8988T (cell line): Measurements from ENCODE around the gene CCDC47.
"Not testable (repeated sequence)": the region's sequence is repeated elsewhere in the genome, so short reads cannot be mapped to it uniquely, and the experiment has no call there.

Experiments
- DNase-seq: peaks from one replicate; pipeline ENCODE4 v3.0.0; 2011

The CCDC47 gene, protein sequence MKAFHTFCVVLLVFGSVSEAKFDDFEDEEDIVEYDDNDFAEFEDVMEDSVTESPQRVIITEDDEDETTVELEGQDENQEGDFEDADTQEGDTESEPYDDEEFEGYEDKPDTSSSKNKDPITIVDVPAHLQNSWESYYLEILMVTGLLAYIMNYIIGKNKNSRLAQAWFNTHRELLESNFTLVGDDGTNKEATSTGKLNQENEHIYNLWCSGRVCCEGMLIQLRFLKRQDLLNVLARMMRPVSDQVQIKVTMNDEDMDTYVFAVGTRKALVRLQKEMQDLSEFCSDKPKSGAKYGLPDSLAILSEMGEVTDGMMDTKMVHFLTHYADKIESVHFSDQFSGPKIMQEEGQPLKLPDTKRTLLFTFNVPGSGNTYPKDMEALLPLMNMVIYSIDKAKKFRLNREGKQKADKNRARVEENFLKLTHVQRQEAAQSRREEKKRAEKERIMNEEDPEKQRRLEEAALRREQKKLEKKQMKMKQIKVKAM

DNA sequence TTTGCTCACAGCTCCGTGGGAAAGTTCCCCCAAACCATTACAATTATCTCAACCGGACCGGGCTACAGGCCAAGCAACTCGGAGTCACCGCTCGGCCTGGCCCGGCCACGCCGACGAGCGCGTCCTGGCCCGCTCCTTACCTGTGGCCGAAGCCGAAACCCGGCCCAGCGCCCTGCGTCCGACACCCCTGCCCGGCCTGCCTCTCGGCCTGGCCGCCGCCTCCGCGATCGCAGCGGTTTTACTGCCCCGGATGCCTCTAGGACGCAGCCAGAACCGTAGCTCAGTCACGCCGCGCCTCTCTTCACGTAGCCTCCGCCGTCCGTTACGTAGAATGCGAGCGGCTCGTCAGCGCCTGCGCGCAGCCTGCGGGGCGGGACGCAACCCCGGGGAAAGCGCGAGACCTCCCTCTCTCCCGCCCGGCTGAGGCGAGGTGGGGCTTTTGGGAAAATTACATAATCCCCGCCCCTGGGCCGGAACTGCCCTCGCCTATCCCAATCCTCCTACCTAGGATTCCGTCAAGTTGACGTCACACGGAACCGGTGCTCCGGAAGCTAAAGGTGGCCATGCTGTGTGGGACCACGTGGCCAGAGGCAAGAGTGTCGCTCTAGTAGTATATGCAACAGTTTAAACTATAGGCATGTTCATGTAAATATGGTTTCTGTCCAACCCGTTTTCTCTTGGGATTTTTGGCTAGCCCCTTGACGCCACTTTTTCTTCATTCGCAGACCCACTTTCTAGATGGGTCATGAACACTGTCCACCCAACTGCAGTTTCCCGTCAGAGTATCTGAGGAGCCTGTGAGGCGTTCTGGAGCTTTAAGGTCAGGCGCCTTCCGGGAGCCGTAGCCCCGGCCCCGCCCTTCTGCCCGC lies at the start of gene CCDC47:
TSS of gene CCDC47 (minus strand) at position 326 of the 869 bp plus-strand sequence. CDS start 7,422 bp downstream, outside the sequence.
- DNase-seq: peak; percentile 75

DNA sequence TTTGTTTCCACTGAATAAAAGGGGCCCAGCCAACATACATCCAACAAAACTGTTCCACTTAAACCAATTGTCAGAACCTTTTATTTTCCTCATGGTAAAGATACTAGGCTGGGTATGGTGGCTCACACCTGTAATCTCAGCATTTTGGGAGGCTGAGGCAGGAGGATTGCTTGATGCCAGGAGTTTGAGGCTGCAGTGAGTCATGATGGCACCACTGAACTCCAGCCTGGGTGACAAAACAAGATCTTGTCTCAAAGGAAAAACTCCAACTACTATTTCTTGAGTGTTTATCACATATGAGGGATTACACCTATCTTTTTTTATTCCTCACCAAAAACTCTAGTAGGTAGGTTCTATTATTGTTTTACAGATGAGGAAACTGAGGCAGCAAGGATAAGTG lies 49.1 kb upstream of the CCDC47 start:
- DNase-seq: no peak

DNA sequence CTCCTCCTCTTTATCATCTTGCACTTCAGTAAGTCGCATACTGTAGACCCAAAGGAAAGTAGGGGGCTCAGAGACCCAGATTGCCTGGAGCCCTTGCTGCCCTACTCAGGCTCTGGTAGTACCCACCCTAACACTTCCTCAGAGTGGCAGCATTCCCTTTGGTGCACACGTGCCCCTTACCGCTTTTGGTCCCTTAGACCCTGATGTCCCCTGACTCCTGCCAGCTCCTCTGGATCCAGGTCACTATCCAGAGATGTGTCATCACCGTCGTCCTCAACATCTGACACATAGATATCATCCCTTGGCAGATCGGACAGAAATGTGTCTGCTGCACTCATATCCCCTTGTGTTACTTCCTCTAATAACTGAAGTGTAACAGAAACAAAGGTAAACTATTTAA lies 48.4 kb upstream of the CCDC47 start:
- DNase-seq: no peak

DNA sequence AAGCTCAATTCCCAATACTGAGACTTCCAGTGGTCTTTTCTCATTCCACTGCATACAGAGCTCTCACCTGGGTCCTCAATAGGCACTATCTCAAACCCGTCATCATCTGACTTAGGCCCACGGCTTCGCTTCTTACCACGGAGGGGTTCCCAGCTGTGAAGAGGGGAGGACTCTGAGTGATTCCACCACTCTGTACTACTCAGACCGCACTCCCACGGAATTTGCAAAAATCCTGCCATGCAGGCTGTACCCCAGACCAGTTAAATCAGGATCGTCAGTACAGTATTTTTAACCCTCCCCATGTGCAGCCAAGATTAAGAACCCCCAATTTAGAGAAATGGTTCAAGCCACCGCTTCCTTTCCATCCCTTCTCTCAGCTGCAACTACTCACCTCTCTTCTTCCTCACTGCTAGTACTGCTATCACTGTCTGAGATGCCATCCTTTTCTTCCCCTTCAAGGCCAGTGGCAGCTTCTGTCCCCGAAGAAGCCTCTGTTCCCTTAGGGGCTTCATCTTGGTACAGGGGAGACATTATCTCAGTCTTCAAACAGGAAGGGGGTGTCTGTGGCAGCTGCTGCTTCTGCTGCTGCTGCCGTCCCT lies 47.7 kb upstream of the CCDC47 start:
- no peak for DNase-seq

DNA sequence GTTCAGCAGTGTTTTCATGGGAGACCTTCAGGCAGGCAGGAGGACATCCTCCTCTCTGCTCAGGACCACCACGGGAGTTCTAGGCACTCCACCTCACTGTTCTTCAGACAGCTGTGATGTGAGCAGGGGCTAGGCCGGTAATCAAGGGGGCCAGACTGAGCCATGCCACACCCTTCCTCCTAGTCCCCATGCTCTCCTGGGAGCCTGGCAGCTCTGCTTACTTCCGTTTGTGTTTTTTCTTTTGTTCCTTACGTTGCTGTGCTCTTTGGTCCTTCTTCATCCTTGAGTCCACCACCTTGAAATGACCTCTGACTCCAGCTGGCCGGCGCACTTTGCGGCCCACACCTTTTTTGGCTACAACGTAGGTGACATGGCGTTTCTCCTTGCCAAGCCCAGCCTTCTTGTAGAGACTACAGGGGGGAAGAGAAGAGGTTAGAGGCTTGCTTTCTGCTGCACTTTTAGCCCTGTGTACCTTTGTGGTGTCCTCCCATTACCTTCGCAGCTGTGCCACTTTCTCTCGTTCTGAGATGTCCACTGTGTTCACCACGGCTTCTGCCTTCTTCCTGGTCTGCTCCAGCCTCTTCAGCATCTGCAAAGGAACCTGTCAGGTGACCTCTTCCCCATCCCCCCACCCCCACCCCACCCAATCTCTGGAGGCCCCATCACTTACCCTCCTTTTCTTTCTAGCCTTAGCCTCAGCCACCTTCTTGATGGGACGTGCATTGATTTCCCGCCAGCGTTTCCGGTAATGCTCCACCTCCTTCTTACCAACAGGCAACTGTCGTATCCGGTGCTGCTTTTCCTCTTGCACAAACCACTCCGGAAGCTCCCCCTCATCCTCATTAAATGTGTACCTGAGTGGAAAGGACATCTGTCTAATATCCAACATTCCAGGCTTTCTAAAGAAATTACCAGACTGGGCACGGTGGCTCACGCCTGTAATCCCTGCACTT lies 46.5 kb upstream of the CCDC47 start:
- DNase-seq: no peak

DNA sequence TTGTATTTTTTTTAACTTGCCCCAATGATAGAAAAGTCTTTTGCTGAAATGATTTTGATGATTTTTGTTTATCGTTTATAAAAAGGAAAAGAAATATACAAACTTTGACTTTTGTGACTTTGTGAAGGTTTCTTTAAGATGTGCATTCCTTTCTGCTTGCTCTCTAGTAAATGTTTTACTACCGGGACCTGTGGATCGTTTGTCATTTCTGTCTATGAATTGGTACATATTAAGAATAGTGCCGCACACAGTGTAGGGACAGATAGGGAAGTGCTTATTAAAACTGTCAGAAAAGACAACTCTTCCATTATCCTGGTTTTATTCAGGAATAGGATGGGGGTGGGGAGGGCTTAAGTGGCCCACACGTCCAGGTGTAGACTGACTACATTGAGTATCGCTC lies 45.7 kb upstream of the CCDC47 start:
- no peak for DNase-seq

DNA sequence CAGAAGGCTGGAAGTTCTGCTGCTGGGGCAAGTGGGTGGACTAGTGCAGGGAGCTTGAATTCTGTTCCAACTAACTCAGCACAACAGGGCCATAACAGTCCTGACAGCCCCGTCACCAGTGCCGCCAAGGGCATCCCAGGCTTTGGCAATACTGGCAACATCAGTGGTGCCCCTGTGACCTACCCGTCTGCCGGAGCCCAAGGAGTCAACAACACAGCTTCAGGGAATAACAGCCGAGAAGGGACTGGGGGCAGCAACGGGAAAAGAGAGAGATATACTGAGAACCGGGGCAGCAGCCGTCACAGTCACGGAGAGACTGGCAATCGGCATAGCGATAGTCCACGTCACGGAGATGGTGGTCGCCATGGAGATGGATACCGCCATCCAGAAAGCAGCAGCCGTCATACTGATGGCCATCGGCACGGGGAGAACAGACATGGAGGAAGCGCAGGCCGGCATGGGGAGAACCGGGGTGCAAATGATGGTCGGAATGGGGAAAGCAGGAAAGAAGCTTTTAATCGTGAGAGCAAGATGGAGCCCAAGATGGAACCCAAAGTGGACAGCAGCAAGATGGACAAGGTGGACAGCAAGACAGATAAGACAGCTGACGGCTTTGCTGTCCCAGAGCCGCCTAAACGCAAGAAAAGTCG lies 44.5 kb upstream of the CCDC47 start:
- DNase-seq: no peak

DNA sequence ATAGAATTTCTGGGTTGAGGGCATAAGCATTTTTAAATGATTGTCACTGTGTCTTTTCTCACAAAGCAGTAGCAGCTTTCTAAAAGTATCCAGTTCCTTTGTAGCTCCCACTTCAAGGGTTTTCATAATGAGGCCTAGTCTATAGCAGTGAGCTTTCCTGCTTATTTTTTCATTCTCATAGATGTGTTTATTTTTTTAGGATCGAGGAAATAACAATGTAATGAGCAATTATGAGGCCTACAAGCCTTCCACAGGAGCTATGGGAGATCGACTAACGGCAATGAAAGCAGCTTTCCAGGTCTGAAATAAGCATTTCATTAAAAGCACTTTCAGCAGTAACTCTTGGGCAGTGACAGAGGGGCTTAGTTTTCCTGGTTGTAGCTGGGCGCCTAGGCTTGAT lies 43.3 kb upstream of the CCDC47 start:
- DNase-seq: no peak

DNA sequence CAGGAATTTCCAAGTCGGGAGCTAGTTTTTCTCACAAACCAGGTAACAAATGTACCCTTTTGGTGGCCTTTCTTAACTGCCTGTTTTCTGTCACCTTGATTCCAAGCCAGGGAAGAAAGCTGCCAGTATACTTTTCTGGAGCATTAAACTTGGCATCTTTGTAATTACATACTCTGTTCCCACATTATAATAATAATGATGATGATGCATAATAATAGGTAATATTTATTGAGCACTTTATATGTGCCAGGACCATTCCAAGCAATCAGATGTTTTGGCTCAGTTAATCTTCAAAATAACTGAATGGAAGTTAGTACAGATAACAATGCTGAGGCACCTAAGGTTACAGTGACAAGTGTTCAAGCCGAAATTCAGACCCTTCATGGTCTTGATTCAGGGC lies 42.7 kb upstream of the CCDC47 start:
- no peak for DNase-seq

DNA sequence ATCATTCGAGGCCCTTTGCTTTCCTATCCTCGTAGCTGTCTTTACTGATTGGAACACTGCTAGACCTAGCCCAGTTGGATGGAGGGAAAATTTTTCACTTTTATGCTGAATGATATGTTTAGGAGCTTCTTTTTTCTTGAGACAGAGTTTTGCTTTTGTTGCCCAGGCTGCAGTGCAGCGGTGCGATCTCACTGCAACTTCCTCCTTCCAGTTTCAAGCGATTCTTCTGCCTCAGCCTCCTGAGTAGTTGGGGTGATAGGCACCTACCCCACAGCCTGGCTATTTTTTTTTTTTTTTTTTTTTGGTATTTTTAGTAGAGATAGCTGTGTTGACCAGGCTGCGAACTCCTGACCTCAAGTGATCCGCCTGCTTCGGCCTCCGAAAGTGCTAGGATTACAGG lies 36.6 kb upstream of the CCDC47 start:
- no peak for DNase-seq

DNA sequence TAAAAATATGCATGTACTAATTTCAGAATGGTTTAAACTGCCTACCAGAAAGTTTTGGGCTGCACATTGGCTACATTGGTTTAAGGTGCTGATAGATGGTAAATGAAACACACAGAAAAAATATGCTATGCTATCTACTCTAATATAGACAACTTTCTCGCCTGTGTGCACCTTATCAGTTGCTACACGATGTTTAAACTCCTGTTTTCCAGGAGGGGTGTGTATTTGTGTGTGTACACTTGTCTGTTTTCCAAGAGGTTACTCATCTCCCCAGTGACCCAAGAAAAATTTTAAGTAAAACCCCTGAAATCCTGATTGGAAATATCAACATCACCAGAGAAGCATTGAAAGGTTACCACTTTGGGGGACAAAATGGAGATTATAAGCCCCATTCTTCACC lies 32.2 kb upstream of the CCDC47 start:
- DNase-seq: no peak

DNA sequence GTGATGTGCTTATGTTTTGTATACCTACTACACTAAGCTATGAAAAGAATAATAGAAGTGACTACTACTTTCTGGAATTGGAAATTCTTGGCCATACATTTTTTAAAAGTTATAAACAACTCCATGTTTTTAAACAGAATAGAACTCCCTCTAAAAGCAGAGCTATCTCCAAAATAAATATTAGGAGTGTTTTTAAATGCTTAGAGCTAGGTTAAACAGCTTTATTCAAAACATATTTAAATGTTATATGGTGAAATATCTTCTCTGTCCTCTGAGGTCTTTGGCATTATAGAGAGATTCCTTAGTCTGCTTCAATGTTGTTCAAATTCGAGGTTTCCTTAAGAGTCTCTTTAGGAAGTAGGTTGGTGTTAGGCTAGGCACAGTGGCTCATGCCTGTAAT lies 30.9 kb upstream of the CCDC47 start:
- DNase-seq: no peak

DNA sequence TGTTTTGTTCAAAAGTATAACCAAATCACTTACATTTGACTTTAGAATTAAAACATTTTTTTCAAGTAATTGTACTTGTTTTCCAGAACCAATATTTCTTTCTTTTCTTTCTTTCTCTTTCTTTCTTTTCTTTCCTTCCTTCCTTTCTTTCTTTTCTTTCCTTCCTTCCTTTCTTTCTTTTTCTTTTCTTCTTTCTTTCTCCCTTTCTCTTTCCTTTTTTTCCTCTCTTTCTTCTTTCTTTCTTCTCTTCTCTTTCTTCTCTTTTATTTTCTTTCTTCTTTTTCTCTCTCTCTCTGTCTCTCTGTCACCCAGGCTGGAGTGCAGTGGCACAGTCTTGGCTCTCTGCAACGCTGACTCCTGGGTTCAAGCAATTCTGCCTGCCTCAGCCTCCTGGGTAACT lies 27.4 kb upstream of the CCDC47 start:
- DNase-seq: no peak

DNA sequence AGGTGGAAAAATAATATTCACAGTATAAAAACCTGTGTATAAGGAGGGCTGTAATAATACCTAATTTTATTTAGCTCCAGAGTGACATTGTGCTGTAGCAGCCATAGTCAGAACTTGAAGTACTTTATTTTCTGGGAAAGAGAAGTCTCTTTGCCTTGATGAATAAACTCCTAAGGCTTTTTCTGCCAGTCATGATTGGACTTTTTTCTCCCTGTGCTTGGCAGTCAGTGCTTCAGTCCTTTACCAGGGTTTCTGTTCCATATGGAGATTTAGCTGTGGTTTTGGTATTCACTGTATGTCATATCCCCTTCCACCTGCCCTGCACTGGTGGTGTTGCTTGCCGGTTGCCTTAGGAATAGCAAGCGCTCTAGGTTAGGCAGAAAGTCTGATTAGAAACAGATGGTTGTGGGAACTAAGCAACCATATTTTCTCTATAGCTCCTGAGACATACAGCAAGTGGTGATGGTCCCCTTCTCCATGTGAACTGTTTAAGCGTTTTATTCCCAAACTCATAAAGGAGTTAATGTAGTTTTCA lies 25.2 kb upstream of the CCDC47 start:
- DNase-seq: no peak

DNA sequence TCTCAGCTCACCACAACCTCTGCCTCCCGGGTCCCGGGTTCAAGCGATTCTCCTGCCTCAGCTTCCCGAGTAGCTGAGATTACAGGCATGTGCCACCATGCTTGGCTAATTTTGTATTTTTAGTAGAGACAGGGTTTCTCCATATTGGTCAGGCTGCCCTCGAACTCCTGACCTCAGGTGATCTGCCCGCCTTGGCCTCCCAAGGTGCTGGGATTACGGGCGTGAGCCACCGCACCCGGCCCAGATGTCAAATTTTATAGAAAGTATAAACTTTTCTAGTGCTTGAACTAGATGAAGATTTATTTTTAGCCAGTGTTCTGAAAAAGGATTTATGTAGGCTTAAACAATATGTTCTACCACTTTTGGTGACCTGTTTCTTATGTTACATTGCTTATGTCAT lies 23.0 kb upstream of the CCDC47 start:
- not testable (repeated sequence) for DNase-seq

DNA sequence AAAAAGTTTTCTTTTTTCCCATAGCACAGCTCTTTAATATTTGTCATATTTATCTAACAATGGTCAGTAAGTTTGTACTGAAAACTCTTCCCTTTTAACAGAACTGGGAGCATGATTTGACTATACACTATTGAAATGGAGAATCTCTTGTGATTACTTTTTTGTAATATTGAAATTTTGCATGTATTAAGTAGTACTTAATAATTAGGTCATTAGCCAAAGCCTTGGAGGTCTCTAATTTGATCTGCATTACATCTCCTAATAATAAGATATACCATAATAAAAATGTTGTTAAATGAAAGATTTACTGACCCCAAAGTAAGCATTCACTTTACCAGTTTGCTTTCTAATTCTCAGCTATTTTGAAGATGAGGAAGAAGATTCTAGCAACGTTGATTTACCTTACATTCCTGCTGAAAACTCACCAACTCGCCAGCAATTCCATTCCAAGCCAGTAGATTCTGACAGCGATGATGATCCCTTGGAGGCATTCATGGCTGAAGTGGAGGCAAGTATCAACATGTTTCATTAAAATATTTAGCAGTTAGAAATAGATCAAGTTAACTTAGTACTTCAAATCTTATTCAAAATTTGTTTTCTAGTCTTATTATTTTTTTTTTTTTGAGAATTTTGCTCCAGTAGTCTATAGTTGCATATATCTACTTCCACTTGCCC lies 18.8 kb upstream of the CCDC47 start:
- DNase-seq: no peak

DNA sequence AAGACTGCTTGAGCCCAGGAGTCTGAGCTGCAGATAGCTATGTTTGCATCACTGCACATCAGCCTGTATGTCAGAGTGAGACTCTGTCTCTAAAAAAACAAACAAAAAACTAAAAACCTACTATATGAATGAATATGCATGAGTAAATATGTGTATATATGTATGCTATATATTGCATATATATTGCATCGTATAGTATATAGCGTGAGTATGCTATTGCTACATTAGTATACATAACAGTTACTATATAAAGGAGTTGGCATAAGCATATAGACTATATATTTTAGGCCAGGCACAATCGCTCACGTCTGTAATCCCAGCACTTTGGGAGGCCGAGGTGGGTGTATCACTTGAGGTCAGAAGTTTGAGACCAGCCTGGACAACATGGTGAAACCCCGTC lies 16.7 kb upstream of the CCDC47 start:
- DNase-seq: no peak

DNA sequence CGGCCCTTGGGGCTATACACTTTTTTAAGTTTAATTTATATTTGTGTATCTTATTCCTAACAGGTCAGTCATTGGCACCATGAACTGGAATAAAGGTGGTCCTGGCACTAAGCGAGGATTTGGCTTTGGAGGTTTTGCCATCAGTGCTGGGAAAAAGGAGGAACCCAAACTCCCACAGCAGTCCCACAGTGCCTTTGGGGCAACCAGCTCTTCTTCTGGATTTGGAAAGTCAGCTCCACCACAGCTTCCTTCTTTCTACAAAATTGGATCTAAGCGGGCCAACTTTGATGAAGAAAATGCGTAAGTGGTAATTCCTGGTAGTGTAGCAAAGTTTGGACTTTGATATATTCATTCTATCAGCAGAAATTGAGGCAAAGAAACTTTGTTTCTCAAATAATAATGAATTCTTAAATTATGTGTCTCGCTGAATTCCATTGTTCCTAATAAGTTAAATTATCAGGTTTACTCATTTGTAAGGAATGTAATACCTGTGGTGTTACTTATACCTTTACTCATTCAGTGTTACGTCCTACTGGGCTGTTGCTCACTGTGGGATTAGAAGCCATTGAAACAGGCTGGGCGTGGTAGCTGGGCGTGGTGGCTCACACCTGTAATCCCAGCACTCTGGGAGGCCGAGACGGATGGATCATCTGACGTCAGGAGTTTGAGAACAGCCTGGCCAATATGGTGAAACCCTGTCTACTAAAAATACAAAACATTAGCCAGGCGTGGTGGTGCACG lies 13.7 kb upstream of the CCDC47 start:
- DNase-seq: no peak

DNA sequence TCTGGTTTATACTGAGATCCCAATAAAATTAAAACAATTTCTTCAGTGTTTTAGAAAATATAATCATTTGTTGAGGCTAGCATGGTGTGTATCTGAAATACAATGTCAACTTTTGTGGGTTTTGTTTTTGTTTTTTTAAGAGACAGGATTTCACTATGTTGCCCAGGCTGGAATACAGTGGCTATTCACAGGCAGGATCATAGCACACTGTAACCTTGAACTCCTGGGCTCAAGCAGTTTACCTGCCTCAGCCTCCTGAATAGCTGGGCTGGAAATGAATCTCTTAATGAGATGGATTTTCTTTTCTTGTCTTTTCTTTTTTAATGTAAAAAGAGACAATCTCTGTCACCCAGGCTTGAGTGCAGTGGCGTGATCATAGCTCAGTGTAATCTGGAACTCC lies 12.7 kb upstream of the CCDC47 start:
- DNase-seq: no peak

DNA sequence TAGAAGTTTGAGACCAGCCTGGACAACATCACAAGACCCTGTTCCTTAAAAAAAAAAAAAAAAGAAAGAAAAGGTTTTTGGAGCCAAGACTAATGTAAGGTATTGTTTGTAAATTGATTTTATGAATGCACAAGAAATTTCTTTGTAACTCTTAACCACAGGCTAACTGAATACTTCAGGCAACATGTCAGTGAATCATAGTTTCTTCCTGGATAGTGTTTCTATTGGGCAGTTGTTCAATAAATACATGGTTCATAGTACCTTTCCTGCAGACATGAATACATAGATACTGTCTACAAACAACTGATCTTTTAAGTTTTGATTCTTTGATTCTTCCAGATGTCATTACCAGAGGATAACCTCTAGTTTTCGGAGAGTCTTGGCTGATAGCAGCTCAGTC lies 12.2 kb upstream of the CCDC47 start:
- no peak for DNase-seq
